Skin of body (tissue), 2 donors: ENCODE measurements around the gene TCEAL3. TPM values are rescaled to one million over a fixed set of nuclear protein-coding genes. Genes with fewer than 3 reads are reported as not detected.
"Not testable (repeated sequence)": the region's sequence is repeated elsewhere in the genome, so short reads cannot be mapped to it uniquely, and the experiment has no call there.

Source experiments
- DNase-seq: peaks from one replicate; lab custom pipeline; 2025; lab: John Stamatoyannopoulos, UW
- total RNA-seq: library from RNA; depleted of rRNA; stranded (reverse); fragments of >200 nt; gene quantifications from one replicate; pipeline ENCODE4 v1.2.3, GENCODE V29; 2014

The TCEAL3 gene
- total RNA-seq, 1 donor from 2014 or later = 7.2 TPM

DNA sequence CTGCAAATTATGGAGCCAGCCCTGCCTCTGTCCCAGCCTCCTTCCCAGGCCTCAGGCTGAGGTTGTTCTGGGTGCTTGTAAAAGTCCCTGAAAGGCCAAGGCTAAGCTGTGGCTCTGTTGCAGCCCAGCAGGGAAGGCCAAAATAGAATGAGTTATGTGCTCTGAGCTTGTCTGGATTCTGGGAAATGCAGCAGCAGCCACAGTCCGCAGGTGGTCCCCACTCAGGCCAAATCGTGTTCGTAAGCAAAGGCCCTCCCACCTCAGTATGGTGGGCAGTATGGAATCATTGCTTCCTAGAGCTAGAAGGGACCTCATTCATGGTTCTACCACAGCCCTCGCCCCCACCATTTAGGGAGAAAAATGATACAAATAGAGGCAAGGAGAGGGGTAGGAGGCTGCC, 16.3 kb downstream of the TCEAL3 start:
- DNase-seq = no peak

DNA sequence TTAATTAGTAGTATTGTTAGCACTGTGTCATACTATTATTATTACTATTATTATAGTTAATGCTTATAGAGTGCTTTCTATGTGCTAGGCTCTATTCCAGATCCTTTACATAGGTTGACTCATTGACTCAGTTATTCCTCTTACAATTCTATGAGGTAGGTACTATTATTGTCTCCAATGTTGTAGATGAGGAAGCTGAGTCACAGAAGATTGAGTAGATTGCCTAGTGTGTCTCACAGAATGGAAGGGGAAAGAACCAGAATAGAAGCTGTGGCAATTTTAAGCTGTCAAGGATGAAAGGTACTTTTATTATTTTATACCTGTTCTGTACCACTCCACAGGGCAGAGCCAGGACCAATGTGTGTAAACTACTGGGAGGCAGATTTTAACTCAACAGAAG, 19.1 kb downstream of the TCEAL3 start:
- no peak for DNase-seq

DNA sequence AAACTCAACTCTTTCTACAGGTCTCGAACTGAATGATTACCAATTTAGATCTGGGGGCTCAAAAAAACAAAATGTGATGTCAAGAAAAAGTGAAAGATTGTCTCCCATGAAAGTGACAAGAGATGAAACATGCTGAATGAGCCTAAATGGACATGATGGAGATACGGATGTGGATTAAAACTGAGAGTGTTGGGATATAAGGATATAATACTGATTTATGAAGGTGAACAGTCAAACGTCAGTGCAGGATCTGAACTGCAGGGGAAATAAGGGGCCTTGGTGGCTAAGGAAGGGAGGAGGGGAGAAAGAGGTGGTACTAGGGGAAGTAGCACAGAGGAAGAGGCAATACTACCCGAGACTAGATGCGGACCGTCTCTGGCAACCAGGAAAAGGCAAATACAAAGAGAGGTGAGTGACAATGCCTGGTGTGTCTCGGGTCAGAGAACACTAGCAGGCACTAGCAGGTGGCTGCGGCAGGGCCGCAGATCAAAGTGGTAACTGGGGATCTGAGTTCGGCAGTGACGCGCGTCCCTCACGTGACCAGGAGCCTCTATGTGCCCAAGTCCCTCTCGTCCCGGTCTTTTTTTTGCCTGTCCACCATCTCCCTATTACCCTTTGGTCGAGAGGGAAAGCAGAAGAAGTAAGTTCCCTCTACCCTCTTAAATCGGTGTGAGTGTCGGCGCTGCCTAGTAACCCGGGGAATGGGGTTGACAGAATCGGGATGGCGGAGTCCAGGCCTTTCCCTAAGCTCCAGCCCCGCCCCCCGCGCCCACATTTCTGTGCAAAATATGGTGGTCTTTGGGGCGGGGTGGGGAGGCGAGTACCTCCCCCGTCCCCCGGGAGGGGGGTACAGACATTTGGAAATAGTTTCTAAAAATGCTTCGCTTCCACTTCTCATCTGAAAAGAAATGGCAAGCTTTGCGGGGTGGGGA, 20.9 kb downstream of the TCEAL3 start, which contains the start of gene TCEAL1:
TCEAL1 (plus strand) TSS at position 590 of the 932 bp plus-strand sequence. CDS start 942 bp downstream, outside the sequence.
- DNase-seq = peak; percentile 43

DNA sequence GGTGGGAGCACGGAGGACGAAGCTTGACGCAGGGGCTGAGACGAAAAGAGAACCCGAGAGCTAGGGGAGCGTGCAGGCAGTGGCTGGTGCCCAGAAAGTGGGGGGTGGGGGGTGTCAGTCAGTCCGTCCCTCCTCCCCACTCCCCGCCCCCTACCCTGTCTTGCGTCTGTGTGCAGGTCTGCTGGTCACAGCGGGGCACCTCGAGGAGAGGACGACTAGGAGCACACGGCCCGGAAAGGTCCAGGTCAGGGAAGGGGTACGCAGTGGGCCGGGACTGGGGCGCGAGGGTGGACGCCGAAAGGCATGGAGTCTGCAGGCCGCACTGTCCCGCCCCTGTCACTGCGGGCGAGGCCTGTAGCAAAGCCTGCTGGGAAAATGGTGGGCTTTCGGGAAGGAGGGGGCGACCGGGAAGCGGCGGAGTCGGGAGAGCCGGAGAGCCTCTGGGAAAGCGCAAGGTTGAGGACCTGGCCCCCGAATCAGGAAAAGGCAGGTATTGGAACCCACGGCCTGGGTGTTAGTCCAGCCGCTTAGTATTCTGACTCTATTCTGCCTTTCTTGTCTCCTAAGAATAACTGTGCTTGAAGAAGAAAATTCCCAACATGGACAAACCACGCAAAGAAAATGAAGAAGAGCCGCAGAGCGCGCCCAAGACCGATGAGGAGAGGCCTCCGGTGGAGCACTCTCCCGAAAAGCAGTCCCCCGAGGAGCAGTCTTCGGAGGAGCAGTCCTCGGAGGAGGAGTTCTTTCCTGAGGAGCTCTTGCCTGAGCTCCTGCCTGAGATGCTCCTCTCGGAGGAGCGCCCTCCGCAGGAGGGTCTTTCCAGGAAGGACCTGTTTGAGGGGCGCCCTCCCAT, 21.8 kb downstream of the TCEAL3 start:
- DNase-seq = peak; percentile 55

DNA sequence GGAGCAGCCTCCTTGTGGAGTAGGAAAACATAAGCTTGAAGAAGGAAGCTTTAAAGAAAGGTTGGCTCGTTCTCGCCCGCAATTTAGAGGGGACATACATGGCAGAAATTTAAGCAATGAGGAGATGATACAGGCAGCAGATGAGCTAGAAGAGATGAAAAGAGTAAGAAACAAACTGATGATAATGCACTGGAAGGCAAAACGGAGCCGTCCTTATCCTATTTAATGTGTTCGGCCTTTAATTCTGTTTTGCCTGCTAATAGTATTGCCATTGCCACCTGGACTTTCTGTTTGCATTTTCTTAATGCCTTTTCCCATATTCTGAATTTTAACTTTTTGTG, 22.4 kb downstream of the TCEAL3 start:
- DNase-seq = no peak

DNA sequence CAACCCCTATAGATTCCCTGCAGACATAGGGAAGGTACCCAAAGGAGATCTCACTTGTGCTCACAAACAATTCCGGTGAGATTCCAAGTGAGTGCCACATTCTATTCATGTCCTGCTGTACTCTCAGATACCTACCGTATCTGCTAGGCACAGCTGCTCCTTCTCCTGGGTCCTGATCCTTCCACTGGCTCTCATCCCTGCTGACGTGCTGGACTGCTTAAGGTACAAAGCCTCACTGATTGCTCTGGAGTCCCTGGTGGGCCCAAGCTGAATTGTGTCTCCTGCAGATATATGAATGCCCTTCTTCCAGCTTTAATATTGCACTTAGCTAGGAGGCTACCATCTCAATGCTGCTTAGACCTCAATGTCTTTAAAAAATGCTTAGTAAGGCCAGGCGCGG, 23.4 kb downstream of the TCEAL3 start:
- no peak for DNase-seq

DNA sequence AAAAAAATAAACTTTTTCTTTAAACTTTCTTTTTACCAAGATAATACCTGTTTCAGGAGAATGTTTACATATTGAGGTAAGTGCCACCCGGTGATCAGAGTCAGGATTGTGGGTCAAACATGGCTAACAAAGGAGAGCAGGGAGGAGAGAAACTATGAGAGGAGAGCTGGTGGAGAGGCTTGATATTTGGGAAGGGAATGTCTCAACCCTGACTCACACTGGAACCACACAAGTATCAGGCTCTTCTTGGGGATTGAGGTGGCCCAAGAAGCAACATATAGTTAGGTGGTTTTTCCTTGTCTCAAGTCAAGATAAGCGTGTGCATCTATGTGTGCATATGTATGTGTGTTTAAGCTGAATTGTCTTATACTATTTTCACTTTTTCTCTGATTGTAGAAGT, 27.7 kb downstream of the TCEAL3 start:
- no peak for DNase-seq

DNA sequence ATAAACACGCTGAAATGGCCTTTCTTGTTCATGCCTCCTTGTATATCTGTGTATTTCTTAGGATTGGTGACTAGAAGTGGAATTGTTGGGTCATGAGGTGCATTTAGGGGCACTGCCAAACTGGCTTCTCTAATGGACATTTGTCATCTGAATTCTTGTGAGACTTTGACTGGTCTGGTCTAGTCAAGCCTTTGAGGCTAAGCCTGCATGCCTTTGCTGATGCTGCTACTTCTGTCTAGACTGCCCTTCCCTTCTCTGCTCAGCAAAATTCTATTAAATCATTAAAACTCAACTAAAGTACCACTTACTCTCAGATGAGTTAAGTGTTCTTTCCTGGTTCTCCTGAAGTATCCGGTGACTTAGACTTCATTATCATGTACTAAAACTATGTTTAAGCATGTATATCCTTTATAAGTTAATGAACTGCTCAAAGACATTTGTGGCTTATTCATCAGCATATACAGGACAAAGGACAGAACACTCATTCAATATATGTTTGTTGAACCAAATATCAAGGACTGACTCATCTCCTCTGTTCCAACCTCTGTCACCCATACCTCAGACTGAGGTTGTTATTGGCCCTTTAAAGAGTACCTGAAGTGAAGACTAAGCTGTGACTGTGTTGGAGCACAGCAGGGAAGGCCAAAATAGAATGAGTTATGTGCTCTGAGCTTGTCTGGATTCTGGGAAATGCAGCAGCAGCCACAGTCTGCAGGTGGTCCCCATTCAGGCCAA, 30.0 kb downstream of the TCEAL3 start:
- DNase-seq = no peak

DNA sequence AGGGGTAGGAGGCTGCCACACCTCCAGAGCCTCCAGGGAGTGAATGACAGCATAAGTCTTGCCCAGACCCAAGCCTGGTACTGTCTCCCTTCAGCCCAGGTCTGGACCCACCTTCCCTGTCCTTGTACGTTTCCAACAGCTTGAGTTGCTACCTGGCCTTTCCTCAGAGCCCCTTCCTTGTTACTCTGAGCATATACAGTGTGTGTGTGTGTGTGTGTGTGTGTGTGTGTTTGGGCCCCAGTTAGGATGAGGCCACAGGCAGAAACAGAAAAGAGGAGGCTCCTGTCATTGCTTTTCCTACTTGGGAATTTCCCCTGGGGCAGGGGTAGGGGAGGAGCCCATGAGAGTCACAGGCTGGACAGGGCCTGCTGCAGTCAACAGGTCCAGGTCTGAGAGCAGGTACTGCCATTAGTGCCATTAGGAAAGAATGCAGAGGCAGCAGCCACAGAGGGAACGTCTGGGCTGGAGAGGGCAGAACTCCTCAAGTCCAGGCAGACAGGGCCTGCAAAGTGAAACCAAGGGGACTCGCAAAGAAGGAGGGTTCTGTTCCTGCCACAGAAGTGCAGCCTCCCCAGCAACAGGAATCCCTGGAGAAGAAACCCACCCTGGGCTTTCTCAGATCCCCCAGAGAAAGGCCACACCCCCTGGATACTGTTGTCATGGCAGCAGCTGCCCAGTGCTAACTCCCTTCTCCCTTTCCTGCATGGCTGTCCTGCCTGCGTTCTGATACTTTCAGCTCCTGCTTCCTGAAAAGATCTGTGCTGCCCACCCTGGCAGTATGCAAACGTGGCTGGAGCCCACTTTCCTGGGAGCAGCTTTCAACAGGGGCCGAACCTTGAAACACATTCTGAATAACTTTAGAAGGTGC, 30.9 kb downstream of the TCEAL3 start:
- DNase-seq = not testable (repeated sequence)

DNA sequence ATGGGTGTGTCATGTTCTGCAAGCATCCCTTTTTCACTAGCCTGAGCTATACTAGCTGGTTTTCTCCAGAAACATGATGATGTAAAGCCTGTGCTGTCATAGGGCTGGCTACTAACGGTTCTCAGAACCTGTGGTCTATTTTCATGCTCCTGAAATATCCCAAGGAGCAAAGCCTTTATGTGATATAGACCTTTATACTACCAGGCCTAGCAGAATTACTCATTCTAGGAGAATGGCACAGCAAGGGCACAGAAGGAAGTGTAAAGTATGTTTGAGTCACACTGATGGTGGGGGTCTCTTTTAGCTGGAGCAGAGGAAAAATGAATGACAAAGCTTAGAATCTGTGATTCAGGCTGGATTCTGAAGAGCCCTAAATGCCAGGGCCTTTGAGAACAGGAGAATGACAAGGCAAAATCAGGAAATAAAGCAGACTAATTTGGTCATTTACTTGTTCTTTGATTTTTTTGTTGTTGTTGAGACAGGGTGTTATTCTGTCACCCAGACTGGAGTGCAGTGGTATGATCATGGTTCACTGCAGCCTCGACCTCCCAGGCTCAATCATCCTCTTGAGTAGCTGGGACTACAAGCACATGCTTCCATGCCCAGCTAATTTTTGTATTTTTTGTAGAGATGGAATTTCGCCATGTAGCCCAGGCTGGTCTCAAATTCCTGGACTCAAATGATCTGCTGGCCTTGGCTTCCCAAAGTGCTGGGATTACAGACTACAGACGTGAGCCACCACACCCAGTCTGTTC, 32.8 kb downstream of the TCEAL3 start:
- DNase-seq = no peak

DNA sequence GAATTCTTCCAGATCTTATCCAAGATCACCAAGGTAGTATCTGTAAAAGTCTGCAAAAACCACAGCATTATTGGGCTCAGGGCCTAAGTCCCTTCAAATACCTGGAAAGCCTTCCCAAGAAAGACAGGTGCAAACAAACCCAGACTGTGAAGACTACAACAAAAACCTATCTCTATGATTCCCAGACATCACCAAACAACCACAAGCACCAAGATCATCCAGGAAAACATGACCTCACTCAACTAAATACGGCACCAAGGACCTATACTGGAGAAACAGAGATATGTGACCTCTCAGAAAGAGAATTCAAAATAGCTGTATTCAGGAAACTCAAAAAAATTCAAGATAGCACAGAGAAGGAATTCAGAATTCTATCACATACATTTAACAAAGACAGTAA, 36.4 kb downstream of the TCEAL3 start:
- DNase-seq = no peak

DNA sequence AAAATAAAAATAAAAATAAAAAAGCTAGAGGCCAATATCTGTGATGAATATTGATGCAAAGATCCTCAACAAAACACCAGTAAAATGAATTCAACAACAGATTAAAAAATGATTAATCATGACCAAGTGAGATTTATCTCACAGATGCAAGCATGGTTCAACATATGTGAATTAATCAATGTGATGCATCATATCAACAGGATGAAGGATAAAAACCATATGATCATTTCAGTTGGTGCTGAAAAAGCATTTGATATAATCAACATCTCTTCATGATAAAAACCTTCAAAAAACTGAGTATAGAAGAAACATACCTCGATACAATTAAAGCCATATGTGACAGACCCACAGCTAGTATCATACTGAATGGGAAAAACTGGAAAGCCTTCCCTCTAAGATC, 39.9 kb downstream of the TCEAL3 start:
- DNase-seq = no peak

DNA sequence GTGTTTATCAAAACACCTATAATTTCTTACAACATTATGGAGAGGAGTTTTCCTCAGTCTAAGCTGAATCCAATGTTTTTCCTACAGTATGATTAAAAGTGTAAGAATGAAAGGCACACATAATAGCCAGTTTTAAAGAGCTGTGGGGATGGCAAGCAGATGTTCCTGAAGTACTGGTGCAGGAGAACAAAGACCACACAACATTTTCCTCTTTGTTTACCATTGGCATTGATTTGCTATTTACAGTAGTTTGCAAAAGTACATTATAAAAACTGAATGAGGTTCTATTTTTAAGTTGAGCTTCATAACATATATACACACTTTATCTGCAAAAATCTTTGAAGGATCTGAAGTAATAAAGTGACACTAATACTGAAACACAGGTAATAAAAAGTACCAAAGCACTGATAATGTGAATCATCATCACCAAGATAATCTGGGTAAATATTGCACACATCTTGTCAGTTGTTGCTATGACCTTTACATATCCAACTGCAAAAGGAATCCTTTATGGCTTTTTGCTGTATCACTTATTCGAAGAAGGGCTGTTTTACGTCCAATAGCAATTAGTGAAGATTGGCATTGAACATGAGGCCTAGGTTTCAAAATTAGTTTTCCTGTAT, 43.5 kb downstream of the TCEAL3 start:
- DNase-seq = no peak

DNA sequence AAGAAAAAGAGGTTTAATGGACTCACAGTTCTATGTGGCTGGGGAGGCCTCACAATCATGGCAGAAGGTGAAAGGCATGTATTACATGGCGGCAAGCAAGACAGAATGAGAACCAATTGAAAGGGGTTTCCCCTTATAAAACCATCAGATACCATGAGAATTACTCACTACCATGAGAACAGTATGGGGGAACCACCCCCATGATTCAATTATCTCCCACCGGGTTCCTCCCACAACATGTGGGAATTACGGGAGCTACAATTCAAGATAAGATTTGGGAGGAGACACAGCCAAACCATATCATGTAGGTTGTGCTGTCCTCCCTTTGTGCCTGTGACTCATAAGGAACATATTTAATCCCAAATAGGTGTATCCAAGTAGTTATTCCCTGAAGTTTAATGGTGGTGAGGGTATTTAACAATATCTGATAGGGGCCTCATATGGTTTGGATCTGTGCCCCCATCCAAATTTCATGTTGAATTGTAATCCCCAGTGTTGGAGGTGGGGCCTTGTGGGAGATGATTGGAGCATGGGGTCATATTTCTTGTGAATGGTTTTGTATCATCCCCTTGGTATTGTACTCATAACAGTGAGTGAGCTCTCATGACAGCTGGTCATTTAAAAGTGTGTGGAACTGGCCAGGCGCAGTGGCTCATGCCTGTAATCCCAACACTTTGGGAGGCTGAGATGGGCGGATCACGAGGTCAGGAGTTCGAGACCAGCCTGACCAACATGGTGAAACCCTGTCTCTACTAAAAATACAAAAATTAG, 47.7 kb downstream of the TCEAL3 start:
- DNase-seq = not testable (repeated sequence)

DNA sequence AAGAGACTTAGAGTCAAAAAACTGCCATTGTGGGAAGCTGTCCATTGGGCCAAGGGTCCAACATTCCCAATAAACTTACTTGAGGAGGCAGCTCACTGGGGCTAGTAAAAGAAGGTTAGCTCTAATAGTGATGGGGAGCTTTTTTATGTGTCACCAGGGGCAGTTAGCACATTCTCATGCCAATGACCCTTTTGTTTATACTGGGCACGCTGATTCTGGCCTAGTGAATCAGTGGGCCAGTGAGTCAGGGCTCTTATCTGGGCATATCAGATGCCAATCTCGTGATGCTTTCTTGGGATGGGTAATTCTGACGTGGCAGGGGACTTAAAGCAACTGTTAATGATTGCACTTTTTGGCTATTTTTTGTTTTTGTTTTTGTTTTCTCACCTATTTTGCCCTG, 48.9 kb downstream of the TCEAL3 start:
- no peak for DNase-seq

DNA sequence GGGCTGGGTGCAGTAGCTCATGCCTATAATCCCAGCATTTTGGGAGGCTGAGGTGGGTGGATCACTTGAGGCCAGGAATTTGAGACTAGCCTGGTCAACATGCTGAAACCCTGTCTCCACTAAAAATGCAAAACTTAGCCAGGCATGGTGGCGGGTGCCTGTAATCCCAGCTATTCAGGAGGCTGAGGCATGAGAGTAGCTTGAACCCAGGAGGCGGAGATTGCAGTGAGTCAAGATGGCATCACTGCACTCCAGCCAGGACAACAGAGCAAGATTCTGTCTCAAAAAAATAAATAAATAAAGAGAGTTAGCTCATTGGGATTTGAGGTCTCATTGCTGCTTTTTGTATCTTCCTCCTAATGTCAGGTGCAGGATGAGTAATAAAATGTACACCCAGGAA, 49.3 kb downstream of the TCEAL3 start:
- DNase-seq = not testable (repeated sequence)

DNA sequence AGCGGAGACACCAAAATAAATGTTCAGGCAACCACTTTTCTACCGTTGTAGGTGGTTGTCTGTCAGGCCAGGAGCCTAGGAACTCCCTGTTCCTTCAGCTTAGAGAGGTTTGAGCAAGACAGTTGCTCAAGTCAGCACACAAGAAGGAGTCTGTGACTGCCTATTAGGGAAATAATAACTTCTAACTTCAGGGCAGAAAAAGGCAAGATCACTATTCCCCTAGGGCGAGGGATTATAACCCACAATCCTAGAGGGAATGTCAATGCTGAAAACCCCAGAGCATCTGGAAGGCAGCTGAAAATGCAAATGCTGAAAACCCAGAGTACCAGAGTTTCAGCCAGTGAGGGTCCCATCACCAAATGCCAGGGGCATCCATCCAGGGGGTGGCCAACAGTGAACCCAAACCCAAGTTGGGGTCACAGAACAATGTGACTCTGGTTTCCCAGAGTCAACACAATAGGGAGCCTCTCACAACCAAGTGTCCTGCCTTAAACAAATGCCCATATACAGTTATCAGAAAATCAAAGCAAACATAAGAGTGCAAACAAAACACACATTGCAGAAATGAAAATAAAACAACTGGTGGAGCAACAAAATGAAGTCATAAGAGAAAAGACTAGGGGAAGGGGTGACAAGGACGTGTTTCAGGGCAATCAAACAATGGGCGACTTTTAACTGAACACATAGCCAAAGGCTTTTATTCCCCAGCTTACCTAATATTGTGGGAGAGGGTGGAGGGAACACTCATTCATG, 51.1 kb downstream of the TCEAL3 start:
- no peak for DNase-seq

DNA sequence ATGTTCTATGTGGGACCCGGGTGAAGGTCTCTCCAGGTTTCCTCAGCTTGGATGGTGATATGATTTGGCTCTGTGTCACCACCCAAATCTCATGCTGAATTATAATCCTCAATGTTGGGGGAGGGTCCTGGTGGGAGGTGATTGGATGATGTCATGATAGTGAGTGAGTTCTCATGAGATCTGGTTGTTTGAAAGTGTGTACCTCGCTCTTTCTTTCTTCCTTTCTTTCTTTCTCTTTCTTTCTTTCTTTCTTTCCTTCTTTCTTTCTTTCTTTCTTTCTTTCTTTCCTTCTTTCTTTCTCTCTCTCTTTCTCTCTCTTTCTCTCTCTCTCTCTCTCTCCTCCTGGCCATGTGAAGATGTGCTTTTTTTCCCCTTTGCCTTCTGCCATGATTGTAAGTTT, 51.7 kb downstream of the TCEAL3 start:
- DNase-seq = not testable (repeated sequence)
